ENCODE measurements around the gene TMEM52B.
"Not testable (repeated sequence)": the region's sequence is repeated elsewhere in the genome, so short reads cannot be mapped to it uniquely, and the experiment has no call there.

TMEM52B gene

GRCh38 chr12:10171973-10172728, 6.7 kb upstream of the TMEM52B start, which contains the start of gene OLR1:
Gene OLR1, minus strand, starts transcription at chr12:10172132. Its CDS starts 55 bp downstream, at chr12:10172077.
- Histone ChIP-seq H3K9ac (ENCODE audit: low read depth, low read length) (no peak within 1 kb of the TSS), H3K4me1 (ENCODE audit: insufficient read depth, low read length) (no peaks in the 10 kb centered on the region), H3K4me3 (ENCODE audit: low read length) (no peak within 1 kb of the TSS), H3K27me3 (ENCODE audit: insufficient read depth, low read length) (no peaks in the 10 kb centered on the region), H3K27ac (ENCODE audit: low read depth, low read length) (no peak within 1 kb of the TSS), H3K36me3 (ENCODE audit: insufficient read depth, low read length) (no peaks in the 10 kb centered on the region), H3K9me3 (ENCODE audit: insufficient read depth, low read depth, low read length) (no peaks in the 10 kb centered on the region)
- WGBS = 90% methylated on average over 7 of the region's 7 CpGs

- Histone ChIP-seq H3K36me3 (ENCODE audit: insufficient read depth, low read length) (no peaks in the 10 kb centered on the region), H3K27me3 (ENCODE audit: insufficient read depth, low read length) (no peaks in the 10 kb centered on the region), H3K4me3 (ENCODE audit: low read length) (no peak overlapping the region), H3K9me3 (ENCODE audit: insufficient read depth, low read depth, low read length) (no peaks in the 10 kb centered on the region), H3K27ac (ENCODE audit: low read depth, low read length) (no peak overlapping the region), H3K4me1 (ENCODE audit: insufficient read depth, low read length) (no peaks in the 10 kb centered on the region), H3K9ac (ENCODE audit: low read depth, low read length) (no peak overlapping the region)
- WGBS = 100% methylated on average over 1 of the region's 2 CpGs
These were observed 3.7 kb upstream of the TMEM52B start for GRCh38 chr12:10174986-10175614.

GRCh38 chr12:10175846-10176636, 2.8 kb upstream of the TMEM52B start:
- H3K36me3 ChIP-seq (ENCODE audit: insufficient read depth, low read length) = no peaks in the 10 kb centered on the region
- no peak overlapping the region for H3K4me3 ChIP-seq (ENCODE audit: low read length)
- H3K9ac ChIP-seq (ENCODE audit: low read depth, low read length) = no peak overlapping the region
- H3K27me3 ChIP-seq (ENCODE audit: insufficient read depth, low read length) = no peaks in the 10 kb centered on the region
- 89% methylated on average over 5 of the region's 5 CpGs for WGBS
- no peaks in the 10 kb centered on the region for H3K9me3 ChIP-seq (ENCODE audit: insufficient read depth, low read depth, low read length)
- H3K27ac ChIP-seq (ENCODE audit: low read depth, low read length) = no peak overlapping the region
- H3K4me1 ChIP-seq (ENCODE audit: insufficient read depth, low read length) = no peaks in the 10 kb centered on the region

GRCh38 chr12:10179776-10180181, 947 bp downstream of the TMEM52B start:
- WGBS = 86% methylated on average over 5 of the region's 5 CpGs
- no peaks in the 10 kb centered on the region for H3K4me1 ChIP-seq (ENCODE audit: insufficient read depth, low read length)
- H3K36me3 ChIP-seq (ENCODE audit: insufficient read depth, low read length) = no peaks in the 10 kb centered on the region
- no peak overlapping the region for H3K9ac ChIP-seq (ENCODE audit: low read depth, low read length)
- H3K27me3 ChIP-seq (ENCODE audit: insufficient read depth, low read length) = no peaks in the 10 kb centered on the region
- H3K27ac ChIP-seq (ENCODE audit: low read depth, low read length) = no peak overlapping the region
- H3K9me3 ChIP-seq (ENCODE audit: insufficient read depth, low read depth, low read length) = no peaks in the 10 kb centered on the region
- no peak overlapping the region for H3K4me3 ChIP-seq (ENCODE audit: low read length)

GRCh38 chr12:10182354-10183049, 3.7 kb downstream of the TMEM52B start:
- WGBS = 83% methylated on average over 3 of the region's 5 CpGs
- Histone ChIP-seq H3K9ac (ENCODE audit: low read depth, low read length) (no peak overlapping the region), H3K36me3 (ENCODE audit: insufficient read depth, low read length) (no peaks in the 10 kb centered on the region), H3K4me1 (ENCODE audit: insufficient read depth, low read length) (no peaks in the 10 kb centered on the region), H3K27ac (ENCODE audit: low read depth, low read length) (no peak overlapping the region), H3K27me3 (ENCODE audit: insufficient read depth, low read length) (no peaks in the 10 kb centered on the region), H3K4me3 (ENCODE audit: low read length) (no peak overlapping the region), H3K9me3 (ENCODE audit: insufficient read depth, low read depth, low read length) (no peaks in the 10 kb centered on the region)

- no peaks in the 10 kb centered on the region for H3K36me3 ChIP-seq (ENCODE audit: insufficient read depth, low read length)
- no peak overlapping the region for H3K9ac ChIP-seq (ENCODE audit: low read depth, low read length)
- no peaks in the 10 kb centered on the region for H3K4me1 ChIP-seq (ENCODE audit: insufficient read depth, low read length)
- H3K9me3 ChIP-seq (ENCODE audit: insufficient read depth, low read depth, low read length) = no peaks in the 10 kb centered on the region
- H3K27me3 ChIP-seq (ENCODE audit: insufficient read depth, low read length) = no peaks in the 10 kb centered on the region
- WGBS = 88% methylated on average over 7 of the region's 7 CpGs
- no peak overlapping the region for H3K4me3 ChIP-seq (ENCODE audit: low read length)
- no peak overlapping the region for H3K27ac ChIP-seq (ENCODE audit: low read depth, low read length)
These were observed 5.5 kb downstream of the TMEM52B start for GRCh38 chr12:10184261-10184843.

- H3K27ac ChIP-seq (ENCODE audit: low read depth, low read length) = no peak overlapping the region
- H3K36me3 ChIP-seq (ENCODE audit: insufficient read depth, low read length) = no peaks in the 10 kb centered on the region
- no peak overlapping the region for H3K4me3 ChIP-seq (ENCODE audit: low read length)
- H3K9me3 ChIP-seq (ENCODE audit: insufficient read depth, low read depth, low read length) = no peaks in the 10 kb centered on the region
- WGBS = 94% methylated on average over 11 of the region's 11 CpGs
- H3K27me3 ChIP-seq (ENCODE audit: insufficient read depth, low read length) = no peaks in the 10 kb centered on the region
- no peaks in the 10 kb centered on the region for H3K4me1 ChIP-seq (ENCODE audit: insufficient read depth, low read length)
- H3K9ac ChIP-seq (ENCODE audit: low read depth, low read length) = no peak overlapping the region
These were observed 7.5 kb downstream of the TMEM52B start for GRCh38 chr12:10186299-10186698.

GRCh38 chr12:10186958-10187357, 8.1 kb downstream of the TMEM52B start:
- WGBS = 98% methylated on average over 6 of the region's 6 CpGs
- H3K4me1 ChIP-seq (ENCODE audit: insufficient read depth, low read length); H3K9ac ChIP-seq (ENCODE audit: low read depth, low read length); H3K27me3 ChIP-seq (ENCODE audit: insufficient read depth, low read length); H3K27ac ChIP-seq (ENCODE audit: low read depth, low read length); H3K36me3 ChIP-seq (ENCODE audit: insufficient read depth, low read length); H3K4me3 ChIP-seq (ENCODE audit: low read length); H3K9me3 ChIP-seq (ENCODE audit: insufficient read depth, low read depth, low read length): not testable (repeated sequence)

- Histone ChIP-seq H3K9me3 (ENCODE audit: insufficient read depth, low read depth, low read length) (no peaks in the 10 kb centered on the region), H3K9ac (ENCODE audit: low read depth, low read length) (no peak overlapping the region), H3K4me3 (ENCODE audit: low read length) (no peak overlapping the region), H3K4me1 (ENCODE audit: insufficient read depth, low read length) (peaks cover 9% of the 10 kb centered on the region; the same call in 1 of the 2 replicates), H3K27me3 (ENCODE audit: insufficient read depth, low read length) (no peaks in the 10 kb centered on the region), H3K27ac (ENCODE audit: low read depth, low read length) (no peak overlapping the region), H3K36me3 (ENCODE audit: insufficient read depth, low read length) (no peaks in the 10 kb centered on the region)
- 90% methylated on average over 5 of the region's 5 CpGs for WGBS
These were observed 10.8 kb downstream of the TMEM52B start for GRCh38 chr12:10189653-10190052.

GRCh38 chr12:10190558-10191388, 11.9 kb downstream of the TMEM52B start:
- H3K4me1 ChIP-seq (ENCODE audit: insufficient read depth, low read length) = peaks cover 9% of the 10 kb centered on the region; the same call in 1 of the 2 replicates
- WGBS = 60% methylated on average over 12 of the region's 13 CpGs

More at GRCh38 chr12:10190558-10191388, 11.9 kb downstream of the TMEM52B start:
- no peak overlapping the region for H3K9ac ChIP-seq (ENCODE audit: low read depth, low read length)
- no peak overlapping the region for H3K27ac ChIP-seq (ENCODE audit: low read depth, low read length)
- no peaks in the 10 kb centered on the region for H3K36me3 ChIP-seq (ENCODE audit: insufficient read depth, low read length)
- H3K9me3 ChIP-seq (ENCODE audit: insufficient read depth, low read depth, low read length) = no peaks in the 10 kb centered on the region
- no peak overlapping the region for H3K4me3 ChIP-seq (ENCODE audit: low read length)
- H3K27me3 ChIP-seq (ENCODE audit: insufficient read depth, low read length) = no peaks in the 10 kb centered on the region

Data from HUES64 (cell line).